IMR-90 (cell line): Measurements from ENCODE around the gene PIEZO2. TPM values are rescaled to one million over a fixed set of nuclear protein-coding genes. Genes with fewer than 3 reads are reported as not detected.

Experiments
- ATAC-seq: fragments of 200-7000 bp; cut with Tn5 transposase; 2 replicates; pipeline ENCODE4 v1.9.1; 2020; ENCODE audit warnings: low read depth, mild to moderate bottlenecking, moderate library complexity
- BruUV-seq: library from RNA; stranded (reverse); fragments of 400-500 nt; replicated peaks from 2 replicates; lab custom pipeline; 2021; lab: Mats Ljungman, UMichigan
- CTCF ChIA-PET: fragments of 300-600 bp; formaldehyde crosslinking; extraction: SDS; loops from one replicate; lab custom pipeline; 2021; ENCODE audit warnings: antibody characterized with exemption; lab: Yijun Ruan, JAX
- POLR2A ChIA-PET: fragments of 300-600 bp; sonication (Branson Sonifier 250); formaldehyde crosslinking; loops from one replicate; lab custom pipeline; 2022; ENCODE audit warnings: antibody characterized with exemption; ENCODE audit not compliant: unreplicated experiment; lab: Charles Lee
- DNase-seq: peaks from one replicate; pipeline ENCODE4 v3.0.0; 2013
- H2AFZ ChIP-seq: replicated peaks from 2 replicates; pipeline ENCODE3; 2013; ENCODE audit warnings: low read length, mild to moderate bottlenecking; ENCODE audit not compliant: poor library complexity
- H2AK5ac ChIP-seq: 2 replicates; pipeline ENCODE4 v1.6.1; 2013; ENCODE audit warnings: low read depth, low read length, inconsistent platforms
- H2AK9ac ChIP-seq: replicated peaks from 2 replicates; pipeline ENCODE3; 2013; ENCODE audit warnings: mild to moderate bottlenecking, low read depth, low read length, moderate library complexity; ENCODE audit not compliant: poor library complexity
- H2BK120ac ChIP-seq: 2 replicates; pipeline ENCODE4 v1.6.1; 2013; ENCODE audit warnings: low read depth, low read length, inconsistent platforms
- H2BK15ac ChIP-seq: 3 replicates; pipeline ENCODE4 v1.6.1; 2013; ENCODE audit warnings: low read depth, low read length, inconsistent platforms
- H2BK20ac ChIP-seq: 2 replicates; pipeline ENCODE4 v1.6.1; 2013; ENCODE audit warnings: low read depth, mild to moderate bottlenecking, inconsistent platforms, low read length, moderate library complexity
- H2BK5ac ChIP-seq: 2 replicates; pipeline ENCODE4 v1.6.1; 2013; ENCODE audit warnings: mild to moderate bottlenecking, low read depth, low read length, inconsistent platforms; ENCODE audit not compliant: poor library complexity, severe bottlenecking
- H3K14ac ChIP-seq: replicated peaks from 2 replicates; pipeline ENCODE4 v1.6.1; 2013; ENCODE audit warnings: low read depth, low read length, inconsistent platforms
- H3K18ac ChIP-seq: 2 replicates; pipeline ENCODE4 v1.6.1; 2013; ENCODE audit warnings: low read depth, low read length, control low read depth
- H3K23ac ChIP-seq: 2 replicates; pipeline ENCODE4 v1.6.1; 2013; ENCODE audit warnings: low read depth, low read length, inconsistent platforms
- H3K27ac ChIP-seq: 2 replicates; pipeline ENCODE4 v1.5.1; 2013; ENCODE audit warnings: mild to moderate bottlenecking, control low read depth, low read length; ENCODE audit not compliant: insufficient read depth
- H3K27me3 ChIP-seq: 2 replicates; pipeline ENCODE4 v1.6.1; 2013; ENCODE audit warnings: low read length; ENCODE audit not compliant: control insufficient read depth, insufficient read depth
- H3K36me3 ChIP-seq: 2 replicates; pipeline ENCODE4 v1.6.1; 2013; ENCODE audit warnings: low read length, mixed read lengths; ENCODE audit not compliant: control insufficient read depth, insufficient read depth
- H3K4ac ChIP-seq: 2 replicates; pipeline ENCODE4 v1.6.1; 2013; ENCODE audit warnings: low read depth, low read length, inconsistent platforms
- H3K4me1 ChIP-seq: 2 replicates; pipeline ENCODE4 v1.6.1; 2013; ENCODE audit warnings: low read length, mixed read lengths; ENCODE audit not compliant: control insufficient read depth, insufficient read depth
- H3K4me2 ChIP-seq: 2 replicates; pipeline ENCODE4 v1.6.1; 2013; ENCODE audit warnings: low read depth, mild to moderate bottlenecking, control low read depth, low read length, moderate library complexity
- H3K4me3 ChIP-seq: 2 replicates; pipeline ENCODE4 v1.5.1; 2013; ENCODE audit warnings: low read depth, mild to moderate bottlenecking, control low read depth, low read length, moderate library complexity; ENCODE audit not compliant: insufficient read depth
- H3K56ac ChIP-seq: 2 replicates; pipeline ENCODE4 v1.6.1; 2013; ENCODE audit warnings: low read length, inconsistent platforms; ENCODE audit not compliant: insufficient read depth; ENCODE audit errors: extremely low read depth
- H3K79me1 ChIP-seq, 2 experiments: 2 replicates each; pipeline ENCODE4 v1.6.1; 2013; ENCODE audit warnings: low read length in 2 of 2, inconsistent platforms in 1 of 2, low read depth in 1 of 2
- H3K9ac ChIP-seq: 2 replicates; pipeline ENCODE4 v1.6.1; 2013; ENCODE audit warnings: low read depth, low read length, control low read depth
- H3K9me1 ChIP-seq: 2 replicates; pipeline ENCODE4 v1.6.1; 2013; ENCODE audit warnings: low read length, inconsistent platforms; ENCODE audit not compliant: insufficient read depth
- H3K9me3 ChIP-seq: 2 replicates; pipeline ENCODE4 v1.6.1; 2013; ENCODE audit warnings: low read length; ENCODE audit not compliant: control insufficient read depth, insufficient read depth
- H4K20me1 ChIP-seq: 2 replicates; pipeline ENCODE4 v1.6.1; 2013; ENCODE audit warnings: low read length, inconsistent platforms; ENCODE audit not compliant: insufficient read depth
- H4K5ac ChIP-seq: 2 replicates; pipeline ENCODE4 v1.6.1; 2013; ENCODE audit warnings: mild to moderate bottlenecking, low read depth, low read length, control low read depth
- H4K8ac ChIP-seq, 2 experiments: 2 replicates each; pipeline ENCODE4 v1.6.1; 2013; ENCODE audit warnings: low read depth in 2 of 2, low read length in 2 of 2, control low read depth in 1 of 2, inconsistent platforms in 1 of 2
- H4K91ac ChIP-seq: 2 replicates; pipeline ENCODE4 v1.6.1; 2013; ENCODE audit warnings: low read depth, low read length, inconsistent platforms; ENCODE audit not compliant: insufficient read depth
- BHLHE40 ChIP-seq: fragments of 150-350 bp; IDR thresholded peaks from 2 replicates; pipeline ENCODE4 v1.6.1; 2016; ENCODE audit warnings: mild to moderate bottlenecking, low read depth, low read length
- CEBPB ChIP-seq: IDR thresholded peaks from 2 replicates; pipeline ENCODE4 v1.6.1; 2012; ENCODE audit warnings: low read depth, low read length, improper control_type of control experiment
- CHD1 ChIP-seq: IDR thresholded peaks from 2 replicates; pipeline ENCODE4 v1.6.1; 2012; ENCODE audit warnings: low read depth, low read length, improper control_type of control experiment
- CTCF ChIP-seq: conservative IDR thresholded peaks from 2 replicates; pipeline ENCODE4 v1.5.1; 2012; ENCODE audit warnings: mild to moderate bottlenecking, low read depth, low read length, improper control_type of control experiment
- ELK1 ChIP-seq: fragments of 150-350 bp; IDR thresholded peaks from 2 replicates; pipeline ENCODE4 v1.6.1; 2016; ENCODE audit warnings: low read depth, mild to moderate bottlenecking, low read length, moderate library complexity, borderline replicate concordance
- FOS ChIP-seq: fragments of 150-350 bp; IDR thresholded peaks from 2 replicates; pipeline ENCODE4 v1.6.1; 2016; ENCODE audit warnings: low read depth, low read length
- MAFK ChIP-seq: IDR thresholded peaks from 2 replicates; pipeline ENCODE4 v1.6.1; 2012; ENCODE audit warnings: low read depth, low read length, improper control_type of control experiment
- MAZ ChIP-seq: IDR thresholded peaks from 2 replicates; pipeline ENCODE4 v1.6.1; 2012; ENCODE audit warnings: low read depth, mild to moderate bottlenecking, low read length, improper control_type of control experiment, moderate library complexity, borderline replicate concordance
- MXI1 ChIP-seq: IDR thresholded peaks from 2 replicates; pipeline ENCODE4 v1.6.1; 2012; ENCODE audit warnings: low read depth, mild to moderate bottlenecking, low read length, moderate library complexity, borderline replicate concordance
- NFE2L2 ChIP-seq: fragments of 150-350 bp; IDR thresholded peaks from 2 replicates; pipeline ENCODE4 v1.6.1; 2016; ENCODE audit warnings: low read depth, mild to moderate bottlenecking, low read length
- POLR2A ChIP-seq: IDR thresholded peaks from 2 replicates; pipeline ENCODE4 v1.6.1; 2012; ENCODE audit warnings: mild to moderate bottlenecking, low read depth, low read length
- RAD21 ChIP-seq: IDR thresholded peaks from 2 replicates; pipeline ENCODE4 v1.6.1; 2012; ENCODE audit warnings: low read length, improper control_type of control experiment
- RCOR1 ChIP-seq: IDR thresholded peaks from 2 replicates; pipeline ENCODE4 v1.6.1; 2012; ENCODE audit warnings: mild to moderate bottlenecking, low read length, improper control_type of control experiment; ENCODE audit not compliant: insufficient replicate concordance
- RFX5 ChIP-seq: IDR thresholded peaks from 2 replicates; pipeline ENCODE4 v1.8.0; 2012; ENCODE audit warnings: low read depth, mild to moderate bottlenecking, low read length, moderate library complexity
- SMC3 ChIP-seq: fragments of 150-350 bp; IDR thresholded peaks from 2 replicates; pipeline ENCODE4 v1.6.1; 2016; ENCODE audit warnings: low read depth, mild to moderate bottlenecking, antibody characterized with exemption, low read length, moderate library complexity
- USF2 ChIP-seq: fragments of 150-350 bp; IDR thresholded peaks from 2 replicates; pipeline ENCODE4 v1.6.1; 2017; ENCODE audit warnings: mild to moderate bottlenecking, antibody characterized with exemption, low read length, low read depth
- WGBS, 2 experiments: methylation state at CpG; one replicate each; pipeline versions ENCODE4 v1.1.5 to v1.1.7; 2013; ENCODE audit warnings: missing lambda C conversion rate in 2 of 2; ENCODE audit not compliant: insufficient read length in 1 of 2; ENCODE audit errors: extremely low coverage in 2 of 2; 5-methylcytosine and 5-hydroxymethylcytosine counted together
- dilution Hi-C: fragments of 300-500 bp; cut with HindIII; formaldehyde crosslinking; loops from one replicate; pipeline ENCODE4 v1.14.3; 2018; ENCODE audit warnings: low sequenced_read_pairs; ENCODE audit not compliant: unreplicated experiment
- in situ Hi-C: fragments of 300-500 bp; cut with MboI; formaldehyde crosslinking; loops from 3 replicates; pipeline ENCODE4 v1.14.3; 2019; ENCODE audit warnings: low sequenced_read_pairs, inconsistent platforms, mixed read lengths
- intact Hi-C: fragments of 100-400 bp; cut with micrococcal nuclease; formaldehyde crosslinking; loops from 2 replicates; pipeline ENCODE4 v1.10.0; 2022
- polyA plus RNA-seq, 3 experiments: library from polyadenylated mRNA; depleted of rRNA; stranded (reverse); fragments of >200 nt; gene quantifications; 2 replicates each; pipeline ENCODE4 v1.2.3, GENCODE V29; 2012; ENCODE audit warnings: low replicate concordance in 1 of 3
- total RNA-seq: library from RNA; depleted of rRNA; stranded (reverse); fragments of >200 nt; gene quantifications from 2 replicates; pipeline ENCODE4 v1.2.3, GENCODE V29; 2012

Gene PIEZO2
- total and polyA plus RNA-seq, 2 of the 4 experiments (the other 2 are of a cell fraction): 2.4 to 4.1 TPM

- Histone ChIP-seq H3K27me3 (no peaks in the 10 kb centered on the region), H3K4me1 (no peaks in the 10 kb centered on the region), H3K4me2 (no peak overlapping the region), H3K4ac (no peak overlapping the region), H4K5ac (no peak overlapping the region), H4K20me1 (no peaks in the 10 kb centered on the region), H4K8ac (no peak overlapping the region), H2BK5ac (no peak overlapping the region), H2AK9ac (no peak overlapping the region), H2AK5ac (no peak overlapping the region), H3K36me3 (peaks cover 6% of the 10 kb centered on the region; the same call in 1 of the 2 replicates), H2BK15ac (no peak overlapping the region), H2AFZ (no peak overlapping the region), H3K9me3 (no peaks in the 10 kb centered on the region), H3K9me1 (no peaks in the 10 kb centered on the region), H3K27ac (no peak overlapping the region), H4K91ac (no peak overlapping the region), H3K23ac (no peak overlapping the region), H3K9ac (no peak overlapping the region), H3K79me1 (no peaks in the 10 kb centered on the region), H3K18ac (no peak overlapping the region), H3K4me3 (no peak overlapping the region), H3K14ac (no peak overlapping the region), H3K56ac (no peak overlapping the region), H2BK120ac (no peak overlapping the region), H2BK20ac (no peak overlapping the region)
- in situ Hi-C loops: no loop called here
- BruUV-seq: no TSS peak
- ChIA-PET POLR2A (no interaction called here), CTCF (interaction anchor here (0.7 kb wide), 2 partner anchors 417 to 939 kb away, joined by 3 to 5 read pairs; no protein-coding TSS in a partner anchor)
- TF ChIP-seq CEBPB: no peak
- TF ChIP-seq SMC3: no peak
- TF ChIP-seq USF2: no peak
- TF ChIP-seq MAZ: no peak
- TF ChIP-seq BHLHE40: no peak
- no peak for TF ChIP-seq RCOR1
- no peak for TF ChIP-seq MAFK
- TF ChIP-seq CTCF: no peak
- no peak for TF ChIP-seq RAD21
- no peak for TF ChIP-seq FOS
- no peak for TF ChIP-seq NFE2L2
- no peak for TF ChIP-seq POLR2A
- no peak for TF ChIP-seq ELK1
- no peak for TF ChIP-seq RFX5
- no peak for TF ChIP-seq MXI1
- TF ChIP-seq CHD1: no peak
- no peak for DNase-seq
- intact Hi-C loops: no loop called here
- dilution Hi-C loops: no loop called here
- no CpG with 5 or more reads among the region's 4 CpGs for WGBS, 2 experiments
- no peak for ATAC-seq
Observed at GRCh38 chr18:10723496-10723895, 425.9 kb downstream of the PIEZO2 start.
